GM23338 (cell line): Measurements from ENCODE around the gene RMND5A. TPM values are rescaled to one million over a fixed set of nuclear protein-coding genes. Genes with fewer than 3 reads are reported as not detected.

Experiments used
- ATAC-seq: fragments of 200-7000 bp; cut with Tn5 transposase; 3 replicates; pipeline ENCODE4 v1.9.1; 2020
- DNase-seq: peaks from one replicate; pipeline ENCODE4 v3.0.0-alpha.2; 2015; ENCODE audit warnings: low spot score
- H2AFZ ChIP-seq: fragments of 200-600 bp; sonication (generic); 2 replicates; pipeline ENCODE4 v1.8.0; 2016; ENCODE audit warnings: antibody characterized with exemption, mild to moderate bottlenecking, moderate library complexity
- H3F3A ChIP-seq: fragments of 200-600 bp; sonication (generic); replicated peaks from 2 replicates; pipeline ENCODE4 v1.8.0; 2017; ENCODE audit warnings: antibody characterized with exemption, mixed run types, low read depth
- H3K27ac ChIP-seq: fragments of 200-600 bp; sonication (generic); 2 replicates; pipeline ENCODE4 v1.6.1; 2016; ENCODE audit warnings: low read depth
- H3K27me3 ChIP-seq: fragments of 200-600 bp; sonication (generic); 2 replicates; pipeline ENCODE4 v1.8.0; 2016; ENCODE audit warnings: mild to moderate bottlenecking, mixed run types, moderate library complexity; ENCODE audit not compliant: insufficient read depth
- H3K36me3 ChIP-seq: fragments of 200-600 bp; sonication (generic); 2 replicates; pipeline ENCODE4 v1.8.0; 2016; ENCODE audit warnings: mild to moderate bottlenecking; ENCODE audit not compliant: insufficient read depth
- H3K4me1 ChIP-seq: fragments of 200-600 bp; sonication (generic); 2 replicates; pipeline ENCODE4 v1.8.0; 2016; ENCODE audit warnings: mild to moderate bottlenecking, moderate library complexity; ENCODE audit not compliant: insufficient read depth
- H3K4me2 ChIP-seq: fragments of 200-600 bp; sonication (generic); 2 replicates; pipeline ENCODE4 v1.7.1; 2017; ENCODE audit warnings: mixed run types
- H3K4me3 ChIP-seq: fragments of 200-600 bp; sonication (generic); 2 replicates; pipeline ENCODE4 v1.6.1; 2016; ENCODE audit warnings: mixed run types
- H3K79me2 ChIP-seq: fragments of 200-600 bp; sonication (generic); replicated peaks from 2 replicates; pipeline ENCODE4 v1.8.0; 2017; ENCODE audit warnings: mild to moderate bottlenecking; ENCODE audit not compliant: insufficient read depth
- H3K9me2 ChIP-seq: fragments of 200-600 bp; sonication (generic); 2 replicates; pipeline ENCODE4 v1.8.0; 2017; ENCODE audit not compliant: insufficient read depth
- H4K20me1 ChIP-seq: fragments of 200-600 bp; sonication (generic); replicated peaks from 2 replicates; pipeline ENCODE4 v1.8.0; 2017; ENCODE audit warnings: mild to moderate bottlenecking; ENCODE audit not compliant: insufficient read depth
- H3K27ac Mint-ChIP-seq: 2 replicates; pipeline ENCODE4 v1.8.0; 2020; ENCODE audit warnings: inconsistent platforms, mild to moderate bottlenecking, moderate library complexity, mixed read lengths
- H3K27me3 Mint-ChIP-seq: 3 replicates; pipeline ENCODE4 v1.8.0; 2022; ENCODE audit warnings: low read depth, mild to moderate bottlenecking, moderate library complexity, mixed read lengths, inconsistent platforms; ENCODE audit not compliant: insufficient read depth, poor library complexity
- H3K36me3 Mint-ChIP-seq: 3 replicates; pipeline ENCODE4 v1.8.0; 2021; ENCODE audit warnings: low read depth, mild to moderate bottlenecking, inconsistent platforms, moderate library complexity, mixed read lengths
- H3K4me1 Mint-ChIP-seq: 3 replicates; pipeline ENCODE4 v1.8.0; 2020; ENCODE audit warnings: mild to moderate bottlenecking, inconsistent platforms, mixed read lengths
- H3K4me3 Mint-ChIP-seq: 3 replicates; pipeline ENCODE4 v1.8.0; 2021; ENCODE audit warnings: moderate library complexity, mild to moderate bottlenecking, inconsistent platforms, mixed read lengths
- H3K9me3 Mint-ChIP-seq: 3 replicates; pipeline ENCODE4 v1.8.0; 2020; ENCODE audit warnings: moderate library complexity, mild to moderate bottlenecking, inconsistent platforms, mixed read lengths
- EZH2phosphoT487 ChIP-seq: fragments of 200-600 bp; sonication (generic); IDR thresholded peaks from one replicate; pipeline ENCODE4 v1.8.1; 2018; ENCODE audit warnings: antibody characterized with exemption; ENCODE audit not compliant: unreplicated experiment
- JUNB ChIP-seq: IDR thresholded peaks from one replicate; pipeline ENCODE4 v1.6.1; 2016; ENCODE audit warnings: antibody characterized with exemption; ENCODE audit not compliant: unreplicated experiment
- REST ChIP-seq: IDR thresholded peaks from one replicate; pipeline ENCODE4 v1.6.1; 2018; ENCODE audit warnings: antibody characterized with exemption; ENCODE audit not compliant: unreplicated experiment
- STAT1 ChIP-seq: IDR thresholded peaks from one replicate; pipeline ENCODE4 v1.6.1; 2016; ENCODE audit warnings: antibody characterized with exemption; ENCODE audit not compliant: unreplicated experiment
- ZNF114 ChIP-seq: fragments of 250-450 bp; sonication (Bioruptor Pico); IDR thresholded peaks from 2 replicates; pipeline ENCODE4 v1.5.0; 2020; ENCODE audit warnings: mild to moderate bottlenecking, moderate library complexity
- ZNF331 ChIP-seq: fragments of 250-450 bp; sonication (Bioruptor Pico); IDR thresholded peaks from 2 replicates; pipeline ENCODE4 v1.5.0; 2020; ENCODE audit warnings: low read depth, mild to moderate bottlenecking, moderate library complexity
- polyA plus RNA-seq: library from polyadenylated mRNA; unstranded; fragments of >200 nt; fragmentation: Nextera tagmentation; extraction: Ambion mirVana; gene quantifications from 2 replicates; pipeline ENCODE4 v1.2.1, GENCODE V29; 2016
- total RNA-seq: library from RNA; depleted of rRNA; stranded (reverse); fragments of >200 nt; shearing (Covaris generic); gene quantifications from 2 replicates; pipeline ENCODE4 v1.2.3, GENCODE V29; 2014

Gene RMND5A
- total and polyA plus RNA-seq, 2 experiments from 2014 or later = 24.0 to 87.9 TPM

GRCh38 chr2:86768189-86768949 is 48.3 kb downstream of the RMND5A start:
- no peak for DNase-seq
- no peak overlapping the region for H3K4me3 Mint-ChIP-seq
- H3K36me3 ChIP-seq = peaks cover 24% of the 10 kb centered on the region

GRCh38 chr2:86769838-86770237 is 49.7 kb downstream of the RMND5A start:
- DNase-seq (no peak), ATAC-seq (no peak)
- Histone ChIP-seq H3K9me2 (no peaks in the 10 kb centered on the region), H3K36me3 (peaks cover 34% of the 10 kb centered on the region), H3K4me2 (no peak overlapping the region), H3K27ac (no peak overlapping the region), H4K20me1 (peaks cover 21% of the 10 kb centered on the region), H3K4me1 (no peaks in the 10 kb centered on the region), H2AFZ (no peak overlapping the region), H3F3A (no peaks in the 10 kb centered on the region), H3K4me3 (no peak overlapping the region), H3K27me3 (no peaks in the 10 kb centered on the region), H3K79me2 (peaks cover 4% of the 10 kb centered on the region; the same call in 1 of the 2 replicates)
- Mint-ChIP-seq H3K9me3 (no peaks in the 10 kb centered on the region), H3K27me3 (peaks cover 2% of the 10 kb centered on the region), H3K4me3 (no peak overlapping the region), H3K27ac (no peak overlapping the region), H3K36me3 (peaks cover 66% of the 10 kb centered on the region), H3K4me1 (peaks cover 21% of the 10 kb centered on the region; the same call in 2 of the 3 replicates)
- TF ChIP-seq ZNF331 (CRISPR knock-in tag) (no peak), ZNF114 (CRISPR knock-in tag) (no peak)

More at GRCh38 chr2:86768189-86768949, 48.3 kb downstream of the RMND5A start:
- Mint-ChIP-seq H3K27me3 (peaks cover 2% of the 10 kb centered on the region), H3K9me3 (no peaks in the 10 kb centered on the region), H3K4me1 (peaks cover 14% of the 10 kb centered on the region; the same call in 2 of the 3 replicates), H3K36me3 (peaks cover 56% of the 10 kb centered on the region), H3K27ac (no peak overlapping the region; the same call in 1 of the 2 replicates)
- Histone ChIP-seq H3F3A (no peaks in the 10 kb centered on the region), H2AFZ (no peak overlapping the region), H3K27ac (no peak overlapping the region), H3K27me3 (no peaks in the 10 kb centered on the region), H3K4me3 (no peak overlapping the region), H3K9me2 (no peaks in the 10 kb centered on the region), H4K20me1 (peaks cover 21% of the 10 kb centered on the region), H3K79me2 (peaks cover 4% of the 10 kb centered on the region; the same call in 1 of the 2 replicates), H3K4me2 (no peak overlapping the region), H3K4me1 (no peaks in the 10 kb centered on the region)
- no peak for ATAC-seq
- TF ChIP-seq REST (no peak), JUNB (no peak), EZH2phosphoT487 (no peak), ZNF331 (CRISPR knock-in tag) (no peak), STAT1 (no peak)
